IMR-90 (cell line): ENCODE measurements around the gene RALGAPA1. TPM values are rescaled to one million over a fixed set of nuclear protein-coding genes. Genes with fewer than 3 reads are reported as not detected.

Source experiments
- ATAC-seq: fragments of 200-7000 bp; cut with Tn5 transposase; 2 replicates; pipeline ENCODE4 v1.9.1; 2020; ENCODE audit warnings: low read depth, mild to moderate bottlenecking, moderate library complexity
- BruUV-seq: library from RNA; stranded (reverse); fragments of 400-500 nt; replicated peaks from 2 replicates; lab custom pipeline; 2021; lab: Mats Ljungman, UMichigan
- CTCF ChIA-PET: fragments of 300-600 bp; formaldehyde crosslinking; extraction: SDS; loops from one replicate; lab custom pipeline; 2021; ENCODE audit warnings: antibody characterized with exemption; lab: Yijun Ruan, JAX
- POLR2A ChIA-PET: fragments of 300-600 bp; sonication (Branson Sonifier 250); formaldehyde crosslinking; loops from one replicate; lab custom pipeline; 2022; ENCODE audit warnings: antibody characterized with exemption; ENCODE audit not compliant: unreplicated experiment; lab: Charles Lee
- DNase-seq: peaks from one replicate; pipeline ENCODE4 v3.0.0; 2013
- H2AFZ ChIP-seq: replicated peaks from 2 replicates; pipeline ENCODE3; 2013; ENCODE audit warnings: low read length, mild to moderate bottlenecking; ENCODE audit not compliant: poor library complexity
- H2AK5ac ChIP-seq: 2 replicates; pipeline ENCODE4 v1.6.1; 2013; ENCODE audit warnings: low read depth, low read length, inconsistent platforms
- H2AK9ac ChIP-seq: replicated peaks from 2 replicates; pipeline ENCODE3; 2013; ENCODE audit warnings: mild to moderate bottlenecking, low read depth, low read length, moderate library complexity; ENCODE audit not compliant: poor library complexity
- H2BK120ac ChIP-seq: 2 replicates; pipeline ENCODE4 v1.6.1; 2013; ENCODE audit warnings: low read depth, low read length, inconsistent platforms
- H2BK15ac ChIP-seq: 3 replicates; pipeline ENCODE4 v1.6.1; 2013; ENCODE audit warnings: low read depth, low read length, inconsistent platforms
- H2BK20ac ChIP-seq: 2 replicates; pipeline ENCODE4 v1.6.1; 2013; ENCODE audit warnings: low read depth, mild to moderate bottlenecking, inconsistent platforms, low read length, moderate library complexity
- H2BK5ac ChIP-seq: 2 replicates; pipeline ENCODE4 v1.6.1; 2013; ENCODE audit warnings: mild to moderate bottlenecking, low read depth, low read length, inconsistent platforms; ENCODE audit not compliant: poor library complexity, severe bottlenecking
- H3K14ac ChIP-seq: replicated peaks from 2 replicates; pipeline ENCODE4 v1.6.1; 2013; ENCODE audit warnings: low read depth, low read length, inconsistent platforms
- H3K18ac ChIP-seq: 2 replicates; pipeline ENCODE4 v1.6.1; 2013; ENCODE audit warnings: low read depth, low read length, control low read depth
- H3K23ac ChIP-seq: 2 replicates; pipeline ENCODE4 v1.6.1; 2013; ENCODE audit warnings: low read depth, low read length, inconsistent platforms
- H3K27ac ChIP-seq: 2 replicates; pipeline ENCODE4 v1.5.1; 2013; ENCODE audit warnings: mild to moderate bottlenecking, control low read depth, low read length; ENCODE audit not compliant: insufficient read depth
- H3K27me3 ChIP-seq: 2 replicates; pipeline ENCODE4 v1.6.1; 2013; ENCODE audit warnings: low read length; ENCODE audit not compliant: control insufficient read depth, insufficient read depth
- H3K36me3 ChIP-seq: 2 replicates; pipeline ENCODE4 v1.6.1; 2013; ENCODE audit warnings: low read length, mixed read lengths; ENCODE audit not compliant: control insufficient read depth, insufficient read depth
- H3K4ac ChIP-seq: 2 replicates; pipeline ENCODE4 v1.6.1; 2013; ENCODE audit warnings: low read depth, low read length, inconsistent platforms
- H3K4me1 ChIP-seq: 2 replicates; pipeline ENCODE4 v1.6.1; 2013; ENCODE audit warnings: low read length, mixed read lengths; ENCODE audit not compliant: control insufficient read depth, insufficient read depth
- H3K4me2 ChIP-seq: 2 replicates; pipeline ENCODE4 v1.6.1; 2013; ENCODE audit warnings: low read depth, mild to moderate bottlenecking, control low read depth, low read length, moderate library complexity
- H3K4me3 ChIP-seq: 2 replicates; pipeline ENCODE4 v1.5.1; 2013; ENCODE audit warnings: low read depth, mild to moderate bottlenecking, control low read depth, low read length, moderate library complexity; ENCODE audit not compliant: insufficient read depth
- H3K56ac ChIP-seq: 2 replicates; pipeline ENCODE4 v1.6.1; 2013; ENCODE audit warnings: low read length, inconsistent platforms; ENCODE audit not compliant: insufficient read depth; ENCODE audit errors: extremely low read depth
- H3K79me1 ChIP-seq, 2 experiments: 2 replicates each; pipeline ENCODE4 v1.6.1; 2013; ENCODE audit warnings: low read length in 2 of 2, inconsistent platforms in 1 of 2, low read depth in 1 of 2
- H3K9ac ChIP-seq: 2 replicates; pipeline ENCODE4 v1.6.1; 2013; ENCODE audit warnings: low read depth, low read length, control low read depth
- H3K9me1 ChIP-seq: 2 replicates; pipeline ENCODE4 v1.6.1; 2013; ENCODE audit warnings: low read length, inconsistent platforms; ENCODE audit not compliant: insufficient read depth
- H3K9me3 ChIP-seq: 2 replicates; pipeline ENCODE4 v1.6.1; 2013; ENCODE audit warnings: low read length; ENCODE audit not compliant: control insufficient read depth, insufficient read depth
- H4K20me1 ChIP-seq: 2 replicates; pipeline ENCODE4 v1.6.1; 2013; ENCODE audit warnings: low read length, inconsistent platforms; ENCODE audit not compliant: insufficient read depth
- H4K5ac ChIP-seq: 2 replicates; pipeline ENCODE4 v1.6.1; 2013; ENCODE audit warnings: mild to moderate bottlenecking, low read depth, low read length, control low read depth
- H4K8ac ChIP-seq, 2 experiments: 2 replicates each; pipeline ENCODE4 v1.6.1; 2013; ENCODE audit warnings: low read depth in 2 of 2, low read length in 2 of 2, control low read depth in 1 of 2, inconsistent platforms in 1 of 2
- H4K91ac ChIP-seq: 2 replicates; pipeline ENCODE4 v1.6.1; 2013; ENCODE audit warnings: low read depth, low read length, inconsistent platforms; ENCODE audit not compliant: insufficient read depth
- BHLHE40 ChIP-seq: fragments of 150-350 bp; IDR thresholded peaks from 2 replicates; pipeline ENCODE4 v1.6.1; 2016; ENCODE audit warnings: mild to moderate bottlenecking, low read depth, low read length
- CEBPB ChIP-seq: IDR thresholded peaks from 2 replicates; pipeline ENCODE4 v1.6.1; 2012; ENCODE audit warnings: low read depth, low read length, improper control_type of control experiment
- CHD1 ChIP-seq: IDR thresholded peaks from 2 replicates; pipeline ENCODE4 v1.6.1; 2012; ENCODE audit warnings: low read depth, low read length, improper control_type of control experiment
- FOS ChIP-seq: fragments of 150-350 bp; IDR thresholded peaks from 2 replicates; pipeline ENCODE4 v1.6.1; 2016; ENCODE audit warnings: low read depth, low read length
- MAFK ChIP-seq: IDR thresholded peaks from 2 replicates; pipeline ENCODE4 v1.6.1; 2012; ENCODE audit warnings: low read depth, low read length, improper control_type of control experiment
- MAZ ChIP-seq: IDR thresholded peaks from 2 replicates; pipeline ENCODE4 v1.6.1; 2012; ENCODE audit warnings: low read depth, mild to moderate bottlenecking, low read length, improper control_type of control experiment, moderate library complexity, borderline replicate concordance
- MXI1 ChIP-seq: IDR thresholded peaks from 2 replicates; pipeline ENCODE4 v1.6.1; 2012; ENCODE audit warnings: low read depth, mild to moderate bottlenecking, low read length, moderate library complexity, borderline replicate concordance
- NFE2L2 ChIP-seq: fragments of 150-350 bp; IDR thresholded peaks from 2 replicates; pipeline ENCODE4 v1.6.1; 2016; ENCODE audit warnings: low read depth, mild to moderate bottlenecking, low read length
- POLR2A ChIP-seq: IDR thresholded peaks from 2 replicates; pipeline ENCODE4 v1.6.1; 2012; ENCODE audit warnings: mild to moderate bottlenecking, low read depth, low read length
- RAD21 ChIP-seq: IDR thresholded peaks from 2 replicates; pipeline ENCODE4 v1.6.1; 2012; ENCODE audit warnings: low read length, improper control_type of control experiment
- RCOR1 ChIP-seq: IDR thresholded peaks from 2 replicates; pipeline ENCODE4 v1.6.1; 2012; ENCODE audit warnings: mild to moderate bottlenecking, low read length, improper control_type of control experiment; ENCODE audit not compliant: insufficient replicate concordance
- RFX5 ChIP-seq: IDR thresholded peaks from 2 replicates; pipeline ENCODE4 v1.8.0; 2012; ENCODE audit warnings: low read depth, mild to moderate bottlenecking, low read length, moderate library complexity
- SMC3 ChIP-seq: fragments of 150-350 bp; IDR thresholded peaks from 2 replicates; pipeline ENCODE4 v1.6.1; 2016; ENCODE audit warnings: low read depth, mild to moderate bottlenecking, antibody characterized with exemption, low read length, moderate library complexity
- WGBS, 2 experiments: methylation state at CpG; one replicate each; pipeline versions ENCODE4 v1.1.5 to v1.1.7; 2013; ENCODE audit warnings: missing lambda C conversion rate in 2 of 2; ENCODE audit not compliant: insufficient read length in 1 of 2; ENCODE audit errors: extremely low coverage in 2 of 2; 5-methylcytosine and 5-hydroxymethylcytosine counted together
- dilution Hi-C: fragments of 300-500 bp; cut with HindIII; formaldehyde crosslinking; loops from one replicate; pipeline ENCODE4 v1.14.3; 2018; ENCODE audit warnings: low sequenced_read_pairs; ENCODE audit not compliant: unreplicated experiment
- in situ Hi-C: fragments of 300-500 bp; cut with MboI; formaldehyde crosslinking; loops from 3 replicates; pipeline ENCODE4 v1.14.3; 2019; ENCODE audit warnings: low sequenced_read_pairs, inconsistent platforms, mixed read lengths
- intact Hi-C: fragments of 100-400 bp; cut with micrococcal nuclease; formaldehyde crosslinking; loops from 2 replicates; pipeline ENCODE4 v1.10.0; 2022
- polyA plus RNA-seq, 3 experiments: library from polyadenylated mRNA; depleted of rRNA; stranded (reverse); fragments of >200 nt; gene quantifications; 2 replicates each; pipeline ENCODE4 v1.2.3, GENCODE V29; 2012; ENCODE audit warnings: low replicate concordance in 1 of 3
- total RNA-seq: library from RNA; depleted of rRNA; stranded (reverse); fragments of >200 nt; gene quantifications from 2 replicates; pipeline ENCODE4 v1.2.3, GENCODE V29; 2012
- TF ChIP-seq, protein P1 (sequence below): conservative IDR thresholded peaks from 2 replicates; pipeline ENCODE4 v1.5.1; 2012; ENCODE audit warnings: mild to moderate bottlenecking, low read depth, low read length, improper control_type of control experiment
- TF ChIP-seq, protein P2 (sequence below): fragments of 150-350 bp; IDR thresholded peaks from 2 replicates; pipeline ENCODE4 v1.6.1; 2017; ENCODE audit warnings: mild to moderate bottlenecking, antibody characterized with exemption, low read length, low read depth
- TF ChIP-seq, protein P3 (sequence below): fragments of 150-350 bp; IDR thresholded peaks from 2 replicates; pipeline ENCODE4 v1.6.1; 2016; ENCODE audit warnings: low read depth, mild to moderate bottlenecking, low read length, moderate library complexity, borderline replicate concordance

Gene RALGAPA1
- total and polyA plus RNA-seq, 2 of the 4 experiments (the other 2 are of a cell fraction), result 5.1 to 25.6 TPM

DNA sequence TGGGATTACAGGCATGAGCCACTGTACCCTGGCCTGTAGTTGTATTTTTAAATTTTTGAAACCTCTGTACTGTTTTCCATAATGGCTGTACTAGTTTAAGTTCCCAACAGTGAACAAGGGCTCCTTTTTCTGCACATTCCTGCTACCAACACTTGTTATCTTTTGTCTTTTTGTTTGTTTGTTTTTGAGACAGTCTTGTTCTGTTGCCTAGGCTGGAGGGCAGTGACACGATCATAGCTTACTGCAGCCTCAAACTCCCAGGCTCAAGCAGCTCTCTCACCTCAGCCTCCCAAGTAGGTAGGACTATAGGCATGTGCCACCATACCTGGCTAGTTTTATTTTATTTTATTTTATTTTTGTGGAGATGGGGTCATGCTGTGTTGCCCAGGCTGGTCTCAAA, 40.0 kb upstream of the RALGAPA1 start:
- Histone ChIP-seq H2AK9ac (no peak overlapping the region), H2BK15ac (no peak overlapping the region), H3K4me1 (no peaks in the 10 kb centered on the region), H3K23ac (no peak overlapping the region), H4K8ac (no peak overlapping the region), H3K9me1 (no peaks in the 10 kb centered on the region; the same call in 1 of the 2 replicates), H3K4me2 (no peak overlapping the region), H3K4me3 (no peak overlapping the region), H3K14ac (no peak overlapping the region), H4K20me1 (no peaks in the 10 kb centered on the region), H4K5ac (no peak overlapping the region), H3K36me3 (peaks cover 5% of the 10 kb centered on the region; the same call in 1 of the 2 replicates), H3K27me3 (no peaks in the 10 kb centered on the region), H3K56ac (no peak overlapping the region), H2AK5ac (no peak overlapping the region), H3K9ac (no peak overlapping the region), H2BK20ac (no peak overlapping the region), H2AFZ (no peak overlapping the region), H2BK5ac (no peak overlapping the region), H3K9me3 (0 out of 2 replicates have a peak, but pooled peaks cover 3% of the 10 kb centered on the region), H2BK120ac (no peak overlapping the region), H3K79me1 (peaks cover 0 to 3% of the 10 kb centered on the region in 2 experiments; a peak in 2 of 4 replicates), H3K27ac (no peak overlapping the region), H3K4ac (no peak overlapping the region), H3K18ac (no peak overlapping the region), H4K91ac (no peak overlapping the region)
- DNase-seq (no peak), ATAC-seq (no peak)
- BruUV-seq, result no TSS peak
- intact Hi-C loops, result no loop called here
- dilution Hi-C loops, result no loop called here
- in situ Hi-C loops, result no loop called here
- CTCF ChIA-PET, result interaction anchor here (0.7 kb wide), 1 partner anchor 404 kb away, joined by 4 read pairs; no protein-coding TSS in a partner anchor
- no CpG with 5 or more reads among the region's 1 CpG for WGBS, 2 experiments
- TF ChIP-seq, protein P1, sequence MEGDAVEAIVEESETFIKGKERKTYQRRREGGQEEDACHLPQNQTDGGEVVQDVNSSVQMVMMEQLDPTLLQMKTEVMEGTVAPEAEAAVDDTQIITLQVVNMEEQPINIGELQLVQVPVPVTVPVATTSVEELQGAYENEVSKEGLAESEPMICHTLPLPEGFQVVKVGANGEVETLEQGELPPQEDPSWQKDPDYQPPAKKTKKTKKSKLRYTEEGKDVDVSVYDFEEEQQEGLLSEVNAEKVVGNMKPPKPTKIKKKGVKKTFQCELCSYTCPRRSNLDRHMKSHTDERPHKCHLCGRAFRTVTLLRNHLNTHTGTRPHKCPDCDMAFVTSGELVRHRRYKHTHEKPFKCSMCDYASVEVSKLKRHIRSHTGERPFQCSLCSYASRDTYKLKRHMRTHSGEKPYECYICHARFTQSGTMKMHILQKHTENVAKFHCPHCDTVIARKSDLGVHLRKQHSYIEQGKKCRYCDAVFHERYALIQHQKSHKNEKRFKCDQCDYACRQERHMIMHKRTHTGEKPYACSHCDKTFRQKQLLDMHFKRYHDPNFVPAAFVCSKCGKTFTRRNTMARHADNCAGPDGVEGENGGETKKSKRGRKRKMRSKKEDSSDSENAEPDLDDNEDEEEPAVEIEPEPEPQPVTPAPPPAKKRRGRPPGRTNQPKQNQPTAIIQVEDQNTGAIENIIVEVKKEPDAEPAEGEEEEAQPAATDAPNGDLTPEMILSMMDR, result no peak
- TF ChIP-seq FOS, result no peak
- TF ChIP-seq, protein P2, sequence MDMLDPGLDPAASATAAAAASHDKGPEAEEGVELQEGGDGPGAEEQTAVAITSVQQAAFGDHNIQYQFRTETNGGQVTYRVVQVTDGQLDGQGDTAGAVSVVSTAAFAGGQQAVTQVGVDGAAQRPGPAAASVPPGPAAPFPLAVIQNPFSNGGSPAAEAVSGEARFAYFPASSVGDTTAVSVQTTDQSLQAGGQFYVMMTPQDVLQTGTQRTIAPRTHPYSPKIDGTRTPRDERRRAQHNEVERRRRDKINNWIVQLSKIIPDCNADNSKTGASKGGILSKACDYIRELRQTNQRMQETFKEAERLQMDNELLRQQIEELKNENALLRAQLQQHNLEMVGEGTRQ, result no peak
- TF ChIP-seq, protein P3, sequence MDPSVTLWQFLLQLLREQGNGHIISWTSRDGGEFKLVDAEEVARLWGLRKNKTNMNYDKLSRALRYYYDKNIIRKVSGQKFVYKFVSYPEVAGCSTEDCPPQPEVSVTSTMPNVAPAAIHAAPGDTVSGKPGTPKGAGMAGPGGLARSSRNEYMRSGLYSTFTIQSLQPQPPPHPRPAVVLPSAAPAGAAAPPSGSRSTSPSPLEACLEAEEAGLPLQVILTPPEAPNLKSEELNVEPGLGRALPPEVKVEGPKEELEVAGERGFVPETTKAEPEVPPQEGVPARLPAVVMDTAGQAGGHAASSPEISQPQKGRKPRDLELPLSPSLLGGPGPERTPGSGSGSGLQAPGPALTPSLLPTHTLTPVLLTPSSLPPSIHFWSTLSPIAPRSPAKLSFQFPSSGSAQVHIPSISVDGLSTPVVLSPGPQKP, result no peak
- no peak for TF ChIP-seq SMC3
- no peak for TF ChIP-seq BHLHE40
- no peak for TF ChIP-seq NFE2L2
- TF ChIP-seq MAZ, result no peak
- TF ChIP-seq MAFK, result no peak
- TF ChIP-seq RCOR1, result no peak
- no peak for TF ChIP-seq CEBPB
- TF ChIP-seq RFX5, result no peak
- no peak for TF ChIP-seq MXI1
- no peak for TF ChIP-seq CHD1
- no peak for TF ChIP-seq POLR2A
- TF ChIP-seq RAD21, result no peak
- POLR2A ChIA-PET, result no interaction called here
